Stimulated activated naive CD8-positive, alpha-beta T cell treated with anti-CD3 and anti-CD28 coated beads, Interleukin-15, Interleukin-2, amounts not matched to agents 100 U/mL and 50 U/mL, for 24 hours (primary cell): Measurements from ENCODE around the gene CEP19.

Source experiments
- ATAC-seq: fragments of 150-1000 bp; cut with Tn5 transposase; one replicate; pipeline ENCODE4 v1.10.0; 2021
- DNase-seq: peaks from one replicate; pipeline ENCODE4 v3.0.0; 2021

The CEP19 gene

GRCh38 chr3:196708467-196708866 lies 3.6 kb downstream of the CEP19 start:
- no peak for DNase-seq

DNA sequence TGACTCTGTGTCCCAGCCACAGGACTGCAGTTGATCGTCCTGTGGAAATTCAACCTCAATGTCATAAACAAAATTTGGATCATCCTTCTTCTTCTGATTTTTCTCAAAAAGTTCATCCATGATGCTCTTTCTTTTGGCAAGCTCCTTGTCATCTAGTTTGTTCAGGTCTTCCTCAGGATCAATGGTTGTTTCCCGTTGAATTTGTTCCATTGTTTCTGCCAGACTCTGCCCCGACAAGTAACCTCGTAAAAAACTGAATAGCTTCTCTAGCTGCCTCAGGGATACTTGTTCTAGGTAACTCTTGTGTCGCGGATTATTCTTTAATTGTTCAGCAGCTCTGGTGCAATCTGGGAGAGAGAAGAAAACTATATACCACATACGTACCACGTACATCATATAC lies 4.5 kb downstream of the CEP19 start:
- DNase-seq: no peak
- ATAC-seq: no peak

More at GRCh38 chr3:196708467-196708866, 3.6 kb downstream of the CEP19 start:
- ATAC-seq: no peak

DNA sequence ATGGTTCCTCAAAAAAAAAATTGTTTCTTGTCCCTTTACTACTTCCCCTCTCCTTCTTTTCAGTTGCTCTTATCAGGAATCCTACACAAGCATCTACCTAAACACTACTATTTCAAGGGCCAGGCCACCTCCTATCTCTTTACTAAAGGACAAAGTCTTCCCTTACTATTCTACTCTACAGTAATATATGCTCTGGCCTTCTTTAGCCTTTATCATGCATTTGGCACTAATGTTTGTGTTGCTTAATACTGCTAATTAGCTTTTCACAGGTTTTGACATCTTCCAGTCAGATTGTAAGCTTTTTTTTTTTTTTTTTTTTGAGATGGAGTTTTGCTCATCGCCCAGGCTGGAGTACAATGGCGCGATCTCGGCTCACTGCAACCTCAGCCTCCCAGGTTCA lies 5.3 kb downstream of the CEP19 start:
- ATAC-seq (no peak), DNase-seq (no peak)

- no peak for ATAC-seq
Measured at GRCh38 chr3:196706327-196706726, 5.7 kb downstream of the CEP19 start.

GRCh38 chr3:196700801-196701200 lies 11.2 kb downstream of the CEP19 start:
- no peak for DNase-seq
- ATAC-seq: no peak

More at GRCh38 chr3:196706327-196706726, 5.7 kb downstream of the CEP19 start:
- no peak for DNase-seq

DNA sequence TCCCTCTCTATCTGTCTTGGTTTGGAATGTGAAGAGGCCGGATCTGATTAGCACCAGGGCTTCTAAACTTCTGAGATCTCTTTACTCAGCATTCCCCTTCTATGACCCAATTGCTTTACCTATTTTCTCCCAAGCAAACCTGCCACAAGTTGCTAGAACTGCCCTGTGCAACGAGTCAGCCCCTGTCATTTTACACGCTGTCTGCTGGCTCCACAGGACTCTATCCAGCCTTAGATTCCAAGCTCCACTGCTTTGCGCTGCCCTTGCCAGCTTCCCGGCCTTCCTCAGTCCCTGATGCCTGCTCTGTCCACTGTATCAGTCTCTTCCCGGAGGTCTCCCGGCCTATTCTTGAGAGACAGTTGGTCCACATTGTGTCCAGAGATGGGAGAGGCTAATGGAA lies 12.3 kb downstream of the CEP19 start:
- DNase-seq (no peak), ATAC-seq (no peak)

DNA sequence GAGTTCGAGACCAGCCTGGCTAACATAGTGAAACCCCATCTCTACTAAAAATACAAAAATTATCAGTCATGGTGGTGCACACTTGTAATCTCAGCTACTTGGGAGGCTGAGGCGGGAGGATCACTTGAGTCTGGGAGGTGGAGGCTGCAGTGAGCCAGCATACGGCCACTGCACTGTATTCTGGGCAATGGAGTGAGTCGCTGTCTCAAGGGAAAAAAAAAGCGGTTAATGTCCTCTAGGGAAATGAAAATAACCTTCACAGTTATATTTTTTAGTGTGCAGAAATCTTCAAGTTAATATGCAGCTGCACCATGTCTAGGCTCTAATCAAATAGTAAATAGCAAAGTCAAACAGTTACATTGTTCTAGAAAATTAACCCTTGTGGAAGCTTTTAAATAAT lies 14.8 kb downstream of the CEP19 start:
- DNase-seq: no peak
- no peak for ATAC-seq

DNA sequence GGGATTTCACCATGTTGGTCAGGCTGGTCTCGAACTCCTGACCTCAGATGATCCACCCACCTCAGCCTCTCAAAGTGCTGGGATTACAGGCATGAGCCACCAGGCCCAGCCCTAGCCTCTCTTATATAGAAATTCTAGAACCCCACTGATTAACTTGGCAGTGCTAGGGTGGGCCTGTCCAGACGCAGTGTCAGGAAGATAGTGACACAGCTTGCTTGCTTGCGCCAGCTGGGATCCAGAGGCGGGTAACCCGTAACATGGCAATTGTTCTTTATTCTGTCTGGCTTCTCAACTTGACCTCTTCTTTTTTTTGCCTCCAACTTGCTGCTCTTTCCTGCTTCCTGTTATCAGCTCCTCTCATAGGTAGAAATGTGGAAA lies 16.2 kb downstream of the CEP19 start:
- ATAC-seq (no peak), DNase-seq (no peak)

GRCh38 chr3:196694941-196695848 lies 16.9 kb downstream of the CEP19 start:
- DNase-seq: no peak
- ATAC-seq: peak; percentile 45

GRCh38 chr3:196694202-196694638 lies 17.8 kb downstream of the CEP19 start:
- DNase-seq (no peak), ATAC-seq (no peak)

- DNase-seq (no peak), ATAC-seq (no peak)
Measured at GRCh38 chr3:196691386-196691785, 20.7 kb downstream of the CEP19 start.

GRCh38 chr3:196689941-196690660 lies 21.9 kb downstream of the CEP19 start:
- DNase-seq (no peak), ATAC-seq (no peak)

GRCh38 chr3:196688349-196688748 lies 23.7 kb downstream of the CEP19 start:
- DNase-seq (no peak), ATAC-seq (no peak)

DNA sequence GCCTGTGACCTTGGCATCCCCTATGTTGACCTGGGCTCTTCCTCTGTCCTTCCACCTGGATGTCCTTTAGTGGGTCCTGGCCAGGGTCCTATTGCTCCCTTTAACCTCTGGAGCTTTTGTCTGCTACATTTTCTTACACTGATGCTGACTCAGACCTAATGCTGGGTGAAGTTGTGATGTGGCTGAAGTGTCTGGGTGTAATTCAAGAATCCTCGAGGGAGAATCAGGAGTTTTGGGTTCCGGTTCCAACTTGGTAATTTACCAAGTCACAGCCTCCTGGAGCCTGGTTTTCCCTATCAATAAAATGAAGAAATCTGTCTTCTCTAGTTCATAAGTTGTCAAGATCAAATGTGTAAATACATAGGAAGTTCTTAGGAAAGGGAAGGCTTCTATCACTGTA lies 25.6 kb downstream of the CEP19 start:
- DNase-seq (no peak), ATAC-seq (no peak)

GRCh38 chr3:196684548-196685407 lies 27.3 kb downstream of the CEP19 start:
- DNase-seq (peak; percentile 75), ATAC-seq (peak; percentile 85)

GRCh38 chr3:196677931-196678330 lies 34.1 kb downstream of the CEP19 start:
- DNase-seq (no peak), ATAC-seq (no peak)

DNA sequence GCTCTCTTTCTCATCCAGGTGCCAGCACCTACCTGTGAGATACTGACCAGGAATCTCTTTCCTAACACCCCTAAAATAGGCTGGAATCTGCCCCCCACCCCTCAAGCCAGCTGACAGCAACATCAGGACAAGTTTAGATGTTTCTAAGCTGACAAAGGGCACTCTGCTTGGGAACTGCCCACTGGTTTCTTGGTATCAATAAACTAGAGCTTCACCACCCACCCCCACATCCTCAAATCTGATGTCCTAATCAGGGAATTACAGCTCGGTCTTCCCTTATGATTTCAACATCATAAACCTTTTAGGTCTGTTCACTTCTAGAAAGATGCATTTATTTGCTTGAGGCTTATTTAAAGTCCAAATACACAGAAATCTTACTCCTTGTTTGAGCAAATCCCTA lies 34.7 kb downstream of the CEP19 start:
- no peak for DNase-seq
- ATAC-seq: no peak

DNA sequence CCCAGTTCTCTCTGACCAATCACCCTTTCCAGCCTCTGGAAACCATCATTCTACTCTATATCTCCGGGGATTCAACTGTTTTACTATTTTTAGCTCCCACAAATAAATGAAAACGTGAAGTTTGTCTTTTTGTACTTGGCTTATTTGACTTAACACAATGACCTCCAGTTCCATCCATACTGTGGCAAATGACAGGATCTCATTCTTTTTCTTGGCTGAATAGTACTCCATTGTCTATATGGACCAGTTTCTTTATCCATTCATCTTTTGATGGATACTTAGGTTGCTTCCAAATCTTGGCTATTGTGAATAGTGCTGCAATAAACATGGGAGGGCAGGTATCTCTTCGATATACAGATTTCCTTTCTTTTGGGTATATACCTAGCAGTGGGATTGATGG lies 38.4 kb downstream of the CEP19 start:
- ATAC-seq (no peak), DNase-seq (no peak)

DNA sequence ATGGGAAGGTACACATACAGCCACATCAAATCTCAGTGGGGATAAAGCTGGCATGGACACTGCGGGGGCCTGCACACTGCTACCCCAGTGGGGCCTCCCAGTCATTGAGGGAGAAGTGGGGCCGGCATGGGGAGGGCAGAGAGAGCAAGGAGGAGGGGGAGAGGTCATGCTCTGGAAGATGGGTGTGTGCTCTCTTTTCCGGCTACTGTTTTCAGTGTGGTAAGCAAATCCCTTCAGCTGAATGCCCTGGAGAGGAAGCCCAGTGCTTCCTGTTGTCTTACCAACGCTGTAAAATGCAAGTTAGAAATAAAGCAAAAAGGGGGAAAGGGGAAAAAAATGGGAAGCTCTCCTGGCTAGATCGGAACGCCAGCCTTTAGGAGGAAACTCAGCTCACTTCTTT lies 41.7 kb downstream of the CEP19 start:
- DNase-seq: no peak

GRCh38 chr3:196667056-196667825 lies 44.8 kb downstream of the CEP19 start:
- no peak for DNase-seq
- ATAC-seq: no peak

More for the DNA sequence above, 41.7 kb downstream of the CEP19 start:
- no peak for ATAC-seq

DNA sequence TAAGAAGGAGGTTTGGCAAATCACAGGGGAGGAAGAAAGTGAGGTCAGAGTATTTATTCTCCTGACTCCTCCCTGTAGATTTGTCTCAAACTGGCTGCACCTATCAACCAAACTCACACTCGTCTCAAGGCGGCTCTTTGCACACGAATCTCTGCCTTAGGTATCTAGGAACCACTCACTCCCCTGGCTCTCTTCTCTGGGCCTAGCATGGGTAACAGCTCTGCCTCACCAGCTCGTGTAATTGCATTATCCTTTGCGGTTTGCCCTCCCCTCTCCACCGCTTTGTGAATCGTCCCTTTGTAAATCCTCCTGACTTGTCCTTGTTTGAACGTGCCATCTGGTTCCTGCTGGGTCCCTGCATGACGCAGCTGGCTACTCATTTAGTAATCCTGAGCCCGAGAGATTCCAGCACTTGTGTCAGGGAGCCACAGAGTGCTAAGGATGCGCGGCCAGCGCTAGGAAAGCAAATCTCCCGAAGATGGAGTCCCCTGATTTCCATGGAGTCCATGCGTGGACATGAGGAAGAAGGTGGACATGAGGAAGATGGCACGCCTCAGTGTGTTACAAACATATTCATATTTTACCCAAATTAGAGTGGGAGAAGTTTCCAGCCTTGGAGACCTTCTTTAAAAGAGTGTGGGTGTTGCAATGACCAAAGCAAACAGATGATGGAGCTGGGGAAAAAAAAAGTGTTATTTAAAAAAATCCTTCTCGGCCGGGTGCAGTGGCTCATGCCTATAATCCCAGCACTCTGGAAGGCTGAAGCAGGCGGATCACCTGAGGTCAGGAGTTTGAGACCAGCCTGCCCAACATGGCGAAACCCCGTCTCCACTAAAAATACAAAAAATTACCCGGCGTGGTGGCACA lies 45.8 kb downstream of the CEP19 start:
- DNase-seq (no peak), ATAC-seq (no peak)
